OCI-LY3 (cell line): Measurements from ENCODE around the gene LPP.

Source experiments
- CTCF ChIP-seq: fragments of 200-600, 300-600 bp; sonication (generic); IDR thresholded peaks from 2 replicates; pipeline ENCODE4 v1.5.1; 2014; ENCODE audit warnings: antibody characterized with exemption, low read length, low read depth
- EZH2phosphoT487 ChIP-seq: fragments of 200-600 bp; shearing (Covaris generic); IDR thresholded peaks from 2 replicates; pipeline ENCODE4 v1.6.1; 2018; ENCODE audit warnings: antibody characterized with exemption, mixed run types, low read depth

- TF ChIP-seq CTCF (no peak), EZH2phosphoT487 (no peak)
Observed at GRCh38 chr3:188223936-188224335, 70.0 kb downstream of the LPP start.
